ENCODE data around the gene PTPRM.

DNA sequence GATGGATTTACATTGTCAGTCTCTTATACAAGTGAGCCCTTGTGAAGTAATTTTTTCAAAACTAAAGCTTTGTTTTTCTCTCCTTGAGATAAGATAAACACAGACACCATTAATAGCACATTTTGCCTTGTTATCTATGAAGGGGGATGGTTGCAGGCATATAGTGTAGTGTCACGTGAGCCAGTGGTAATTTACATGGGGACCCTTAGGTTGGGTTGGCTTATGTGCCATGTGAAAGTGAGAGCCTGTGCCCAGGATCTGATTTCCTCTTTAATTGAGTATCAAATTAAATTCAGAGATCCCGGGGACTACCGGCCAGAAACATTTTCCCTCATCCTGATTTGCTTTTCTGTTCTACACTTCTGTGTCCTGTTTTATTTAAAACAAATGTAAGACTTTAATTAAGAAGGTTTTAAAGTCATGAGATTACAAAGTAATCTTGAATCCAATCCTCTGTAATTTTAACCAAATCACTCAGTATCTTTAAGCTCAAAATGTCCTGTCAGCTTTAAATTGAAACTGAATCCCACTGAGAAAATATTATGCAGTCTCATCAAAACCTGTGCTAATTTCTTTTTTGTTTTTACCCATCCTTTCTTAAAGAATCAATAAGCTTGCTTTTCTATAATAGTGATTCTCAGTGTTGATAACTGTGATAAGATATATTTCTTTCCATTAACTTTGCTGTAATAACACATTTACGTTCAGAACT is 63.8 kb downstream of the PTPRM start:
- TF ChIP-seq, protein P1, sequence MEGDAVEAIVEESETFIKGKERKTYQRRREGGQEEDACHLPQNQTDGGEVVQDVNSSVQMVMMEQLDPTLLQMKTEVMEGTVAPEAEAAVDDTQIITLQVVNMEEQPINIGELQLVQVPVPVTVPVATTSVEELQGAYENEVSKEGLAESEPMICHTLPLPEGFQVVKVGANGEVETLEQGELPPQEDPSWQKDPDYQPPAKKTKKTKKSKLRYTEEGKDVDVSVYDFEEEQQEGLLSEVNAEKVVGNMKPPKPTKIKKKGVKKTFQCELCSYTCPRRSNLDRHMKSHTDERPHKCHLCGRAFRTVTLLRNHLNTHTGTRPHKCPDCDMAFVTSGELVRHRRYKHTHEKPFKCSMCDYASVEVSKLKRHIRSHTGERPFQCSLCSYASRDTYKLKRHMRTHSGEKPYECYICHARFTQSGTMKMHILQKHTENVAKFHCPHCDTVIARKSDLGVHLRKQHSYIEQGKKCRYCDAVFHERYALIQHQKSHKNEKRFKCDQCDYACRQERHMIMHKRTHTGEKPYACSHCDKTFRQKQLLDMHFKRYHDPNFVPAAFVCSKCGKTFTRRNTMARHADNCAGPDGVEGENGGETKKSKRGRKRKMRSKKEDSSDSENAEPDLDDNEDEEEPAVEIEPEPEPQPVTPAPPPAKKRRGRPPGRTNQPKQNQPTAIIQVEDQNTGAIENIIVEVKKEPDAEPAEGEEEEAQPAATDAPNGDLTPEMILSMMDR (IDR thresholded peaks at IDR 0.05; ENCODE audit: extremely low read depth in 1 of 2, insufficient read depth in 1 of 2, low read depth in 1 of 2, low read length in 2 of 2), result no peak
- no peak for TF ChIP-seq JUN (IDR thresholded peaks at IDR 0.05; ENCODE audit: borderline replicate concordance, insufficient read depth, insufficient read length, low read depth)
- TF ChIP-seq EZH2 (IDR thresholded peaks at IDR 0.05; ENCODE audit: borderline replicate concordance, low read depth, low read length, severe bottlenecking), result no peak

Measured in endothelial cell of umbilical vein (primary cell).